Measurements from ENCODE around the gene CLDN16.

Gene CLDN16

GRCh38 chr3:190424108-190424477 lies 36.1 kb downstream of the CLDN16 start:
- H3K27me3 ChIP-seq (ENCODE audit: insufficient read depth, poor library complexity, severe bottlenecking) = no peaks in the 10 kb centered on the region
- no peak overlapping the region for H3K4me3 ChIP-seq (ENCODE audit: severe bottlenecking)
- TF ChIP-seq CTCF (IDR thresholded peaks at IDR 0.05; ENCODE audit: poor library complexity, severe bottlenecking) = no peak
- ATAC-seq (ENCODE audit: low read depth) (no peak), DNase-seq (ENCODE audit: low spot score) (no peak)
- no peaks in the 10 kb centered on the region for H3K9me3 ChIP-seq (ENCODE audit: severe bottlenecking)
- no peaks in the 10 kb centered on the region for H3K4me1 ChIP-seq (ENCODE audit: insufficient read depth, poor library complexity, severe bottlenecking)
- H3K27ac ChIP-seq (ENCODE audit: poor library complexity, severe bottlenecking) = no peak overlapping the region
- H3K36me3 ChIP-seq (ENCODE audit: low read depth) = no peaks in the 10 kb centered on the region

DNA sequence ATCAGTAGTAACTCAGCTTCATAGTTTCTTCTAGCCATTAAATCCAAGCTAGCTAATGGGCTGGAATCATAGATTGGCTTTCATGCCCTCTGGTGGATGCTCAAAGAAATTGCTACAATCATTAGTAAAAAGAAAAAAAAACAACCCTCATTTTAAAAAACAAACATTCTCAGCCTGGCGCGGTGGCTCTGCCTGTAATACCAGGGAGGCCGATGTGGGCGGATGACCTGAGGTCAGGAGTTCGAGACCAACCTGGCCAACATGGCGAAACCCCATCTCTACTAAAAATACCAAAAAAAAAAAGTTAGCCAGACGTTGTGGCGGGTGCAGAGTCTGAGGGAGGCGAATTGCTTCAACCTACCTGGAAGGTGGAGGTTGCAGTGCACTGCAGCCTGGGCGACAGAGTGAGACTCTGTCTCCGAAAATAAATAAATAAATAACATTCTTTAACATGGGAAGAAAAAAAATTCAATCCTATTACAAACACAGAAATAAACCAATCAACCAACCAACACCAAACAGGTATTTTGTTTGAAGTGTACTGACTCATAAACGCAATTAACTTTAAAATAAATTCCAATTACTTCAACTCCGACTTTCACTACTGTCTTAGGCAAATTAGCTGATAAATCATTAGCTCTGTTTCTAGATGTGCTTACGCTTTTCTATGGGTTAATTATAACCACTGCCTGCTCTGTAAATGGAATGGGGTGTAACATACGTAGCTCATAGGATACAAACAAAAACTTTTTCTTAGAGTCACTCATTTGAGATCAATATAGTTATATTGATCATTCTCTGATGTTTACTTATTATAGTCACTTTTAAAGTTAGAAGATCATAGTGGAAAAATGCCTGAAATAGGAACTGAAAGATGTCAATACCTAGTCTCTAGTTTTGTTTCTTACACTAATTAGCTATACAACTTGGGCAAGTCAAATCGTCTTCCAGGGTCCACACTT lies 36.8 kb downstream of the CLDN16 start:
- ATAC-seq (ENCODE audit: low read depth) (peak; percentile 73), DNase-seq (ENCODE audit: low spot score) (peak; percentile 40)
- Histone ChIP-seq H3K27ac (ENCODE audit: poor library complexity, severe bottlenecking) (no peak overlapping the region), H3K27me3 (ENCODE audit: insufficient read depth, poor library complexity, severe bottlenecking) (no peaks in the 10 kb centered on the region), H3K9me3 (ENCODE audit: severe bottlenecking) (no peaks in the 10 kb centered on the region), H3K4me3 (ENCODE audit: severe bottlenecking) (no peak overlapping the region), H3K36me3 (ENCODE audit: low read depth) (no peaks in the 10 kb centered on the region), H3K4me1 (ENCODE audit: insufficient read depth, poor library complexity, severe bottlenecking) (no peaks in the 10 kb centered on the region)
- peak; percentile 88 for TF ChIP-seq CTCF (IDR thresholded peaks at IDR 0.05; ENCODE audit: poor library complexity, severe bottlenecking)

DNA sequence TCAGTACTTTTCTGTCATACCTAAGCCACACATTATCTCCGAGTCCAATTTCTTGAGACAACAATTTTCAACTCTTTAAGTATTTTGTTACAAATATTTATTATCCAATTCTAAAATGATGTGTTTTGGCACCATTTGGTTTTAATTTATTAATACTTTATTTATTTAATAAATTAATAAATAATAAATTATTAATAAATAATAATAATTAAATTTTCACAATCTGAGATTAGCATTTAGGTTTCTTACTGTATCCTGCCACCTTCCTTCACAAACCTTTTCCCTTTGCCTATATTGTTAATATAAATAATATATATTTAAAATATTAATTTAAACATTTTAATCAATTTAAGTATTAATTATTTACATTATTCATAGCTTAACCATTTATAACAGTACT lies 37.9 kb downstream of the CLDN16 start:
- DNase-seq (ENCODE audit: low spot score) (no peak), ATAC-seq (ENCODE audit: low read depth) (no peak)
- Histone ChIP-seq H3K27me3 (ENCODE audit: insufficient read depth, poor library complexity, severe bottlenecking) (no peaks in the 10 kb centered on the region), H3K4me3 (ENCODE audit: severe bottlenecking) (no peak overlapping the region), H3K36me3 (ENCODE audit: low read depth) (no peaks in the 10 kb centered on the region), H3K9me3 (ENCODE audit: severe bottlenecking) (no peaks in the 10 kb centered on the region), H3K4me1 (ENCODE audit: insufficient read depth, poor library complexity, severe bottlenecking) (peaks cover 1% of the 10 kb centered on the region), H3K27ac (ENCODE audit: poor library complexity, severe bottlenecking) (no peak overlapping the region)
- no peak for TF ChIP-seq CTCF (IDR thresholded peaks at IDR 0.05; ENCODE audit: poor library complexity, severe bottlenecking)

GRCh38 chr3:190426806-190427507 lies 39.0 kb downstream of the CLDN16 start:
- no peaks in the 10 kb centered on the region for H3K27me3 ChIP-seq (ENCODE audit: insufficient read depth, poor library complexity, severe bottlenecking)
- TF ChIP-seq CTCF (IDR thresholded peaks at IDR 0.05; ENCODE audit: poor library complexity, severe bottlenecking) = no peak
- ATAC-seq (ENCODE audit: low read depth) (no peak), DNase-seq (ENCODE audit: low spot score) (no peak)
- no peak overlapping the region for H3K27ac ChIP-seq (ENCODE audit: poor library complexity, severe bottlenecking)
- no peak overlapping the region for H3K4me3 ChIP-seq (ENCODE audit: severe bottlenecking)
- H3K4me1 ChIP-seq (ENCODE audit: insufficient read depth, poor library complexity, severe bottlenecking) = peaks cover 9% of the 10 kb centered on the region
- H3K9me3 ChIP-seq (ENCODE audit: severe bottlenecking) = no peaks in the 10 kb centered on the region
- H3K36me3 ChIP-seq (ENCODE audit: low read depth) = no peaks in the 10 kb centered on the region

Data from RWPE2 (cell line).